Stomach (tissue), 9 donors: ENCODE measurements around the gene FBXO41. TPM values are rescaled to one million over a fixed set of nuclear protein-coding genes. Genes with fewer than 3 reads are reported as not detected.

Experiments
- DNase-seq, 2 donors: peaks; one replicate each; pipeline versions ENCODE4 v3.0.0 to v3.0.0-alpha.2; 2013 to 2019
- H3K27ac ChIP-seq, 5 donors: fragments of 200-600 bp in 4 of 5; sonication (generic) in 4 of 5; one replicate each; pipeline ENCODE4 v1.5.1; 2013 to 2019; ENCODE audit warnings: mild to moderate bottlenecking in 1 of 5, moderate library complexity in 1 of 5
- H3K27me3 ChIP-seq, 3 donors: fragments of 200-600 bp; sonication (generic); one replicate each; pipeline ENCODE4 v1.5.1; 2017 to 2019; ENCODE audit warnings: mixed run types in 1 of 3
- H3K36me3 ChIP-seq, 4 donors: fragments of 200-600 bp; sonication (generic); 1 replicate in 3 of 4; 2 replicates in 1 of 4; pipeline ENCODE4 v1.5.1; 2016 to 2019
- H3K4me1 ChIP-seq, 4 donors: fragments of 200-600 bp; sonication (generic); one replicate each; pipeline ENCODE4 v1.5.1; 2016 to 2019
- H3K4me3 ChIP-seq, 4 donors: fragments of 200-600 bp; sonication (generic) in 3 of 4; one replicate each; pipeline ENCODE4 v1.5.1; 2016 to 2019; ENCODE audit warnings: mild to moderate bottlenecking in 1 of 4
- H3K9me3 ChIP-seq, 4 donors: fragments of 200-600 bp; sonication (generic); one replicate each; pipeline ENCODE4 v1.5.1; 2016 to 2019
- EP300 ChIP-seq: sonication (generic); formaldehyde crosslinking; IDR thresholded peaks from one replicate; pipeline ENCODE4 v1.6.1; 2017; ENCODE audit warnings: antibody characterized with exemption
- POLR2A ChIP-seq, 4 donors: fragments of 450-650 bp; IDR thresholded peaks; one replicate each; pipeline ENCODE4 v1.6.1; 2016; ENCODE audit warnings: antibody characterized with exemption in 4 of 4, control low read depth in 2 of 4, mild to moderate bottlenecking in 1 of 4, moderate library complexity in 1 of 4
- POLR2AphosphoS5 ChIP-seq, 3 donors: sonication (generic); formaldehyde crosslinking; IDR thresholded peaks; one replicate each; pipeline ENCODE4 v1.6.1; 2016; ENCODE audit warnings: antibody characterized with exemption in 3 of 3
- WGBS, 5 donors: extraction: QIAGEN DNeasy Blood & Tissue Kit in 3 of 5; methylation state at CpG; one replicate each; pipeline versions ENCODE4 v1.1.5 to v1.1.7; 2013 to 2018; 5-methylcytosine and 5-hydroxymethylcytosine counted together
- intact Hi-C: fragments of 100-400 bp; cut with DNase I; formaldehyde crosslinking; loops from one replicate; pipeline ENCODE4 v1.15.1; 2023; ENCODE audit warnings: low total_unique reads
- polyA plus RNA-seq, 3 donors: library from polyadenylated mRNA; stranded (reverse); fragments of 200-250 nt; gene quantifications; one replicate each; pipeline ENCODE4 v1.2.3, GENCODE V29; 2013
- total RNA-seq, 5 donors: library from RNA; depleted of rRNA; stranded (reverse); fragments of >200 nt; gene quantifications; one replicate each; pipeline versions ENCODE4 v1.1.0 to v1.2.3, GENCODE V29; 2014 to 2016
- TF ChIP-seq, protein P1 (sequence below), 7 experiments: fragments of 450-650 bp in 4 of 7; fragments of 200-600 bp in 3 of 7; sonication (generic) in 3 of 7; IDR thresholded peaks; one replicate each; pipeline ENCODE4 v1.5.1; 2016 to 2019; ENCODE audit warnings: antibody characterized with exemption in 7 of 7, control low read depth in 2 of 7, mild to moderate bottlenecking in 1 of 7
- donor health status: healthy with polysubstance abuse.
- donor health status: Bipolar disorder and iron deficiency.
- donor health status: healthy.

Gene FBXO41
- total and polyA plus RNA-seq, 8 donors = 0.55 to 16.8 (median 2.6) TPM

DNA sequence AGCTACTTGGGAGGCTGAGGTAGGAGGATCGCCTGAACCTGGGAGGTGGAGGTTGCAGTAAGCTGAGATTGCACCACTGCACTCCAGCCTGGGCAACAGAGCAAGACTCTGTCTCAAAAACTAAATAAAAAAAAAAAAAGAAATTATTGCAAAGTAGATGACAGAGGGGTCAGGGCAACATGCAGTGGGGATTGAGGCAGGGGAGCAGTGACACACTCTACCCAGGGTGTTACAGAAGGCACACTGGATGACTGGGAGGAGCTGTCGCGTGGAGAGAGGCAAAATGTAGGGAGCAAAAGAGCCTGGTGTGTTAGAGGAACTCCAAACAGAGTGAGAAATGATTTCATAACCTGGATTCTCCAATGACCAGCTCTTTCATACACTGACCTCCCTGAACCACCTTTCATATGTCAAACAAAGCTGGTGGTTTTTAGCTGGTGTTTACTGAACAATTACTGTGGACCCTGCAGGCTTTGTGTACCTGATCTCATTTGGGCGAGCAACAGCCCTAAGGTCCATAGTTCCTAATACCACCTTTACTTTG, 22.1 kb downstream of the FBXO41 start:
- Histone ChIP-seq H3K4me3 (no peak overlapping the region), H3K27ac (no peak overlapping the region), H3K9me3 (no peaks in the 10 kb centered on the region), H3K4me1 (no peaks in the 10 kb centered on the region), H3K36me3 (peaks cover 0 to 11% (median 7%) of the 10 kb centered on the region in 4 donors), H3K27me3 (peaks cover 0 to 15% (median 0%) of the 10 kb centered on the region in 3 donors)
- 82 to 98% (median 90%) methylated on average over 4 of the region's 4 CpGs for WGBS, 5 donors
- intact Hi-C loops = no loop called here
- DNase-seq = no peak
- TF ChIP-seq POLR2A (IDR thresholded peaks at IDR 0.05) = no peak
- TF ChIP-seq POLR2AphosphoS5 (IDR thresholded peaks at IDR 0.05) = no peak
- TF ChIP-seq, protein P1, sequence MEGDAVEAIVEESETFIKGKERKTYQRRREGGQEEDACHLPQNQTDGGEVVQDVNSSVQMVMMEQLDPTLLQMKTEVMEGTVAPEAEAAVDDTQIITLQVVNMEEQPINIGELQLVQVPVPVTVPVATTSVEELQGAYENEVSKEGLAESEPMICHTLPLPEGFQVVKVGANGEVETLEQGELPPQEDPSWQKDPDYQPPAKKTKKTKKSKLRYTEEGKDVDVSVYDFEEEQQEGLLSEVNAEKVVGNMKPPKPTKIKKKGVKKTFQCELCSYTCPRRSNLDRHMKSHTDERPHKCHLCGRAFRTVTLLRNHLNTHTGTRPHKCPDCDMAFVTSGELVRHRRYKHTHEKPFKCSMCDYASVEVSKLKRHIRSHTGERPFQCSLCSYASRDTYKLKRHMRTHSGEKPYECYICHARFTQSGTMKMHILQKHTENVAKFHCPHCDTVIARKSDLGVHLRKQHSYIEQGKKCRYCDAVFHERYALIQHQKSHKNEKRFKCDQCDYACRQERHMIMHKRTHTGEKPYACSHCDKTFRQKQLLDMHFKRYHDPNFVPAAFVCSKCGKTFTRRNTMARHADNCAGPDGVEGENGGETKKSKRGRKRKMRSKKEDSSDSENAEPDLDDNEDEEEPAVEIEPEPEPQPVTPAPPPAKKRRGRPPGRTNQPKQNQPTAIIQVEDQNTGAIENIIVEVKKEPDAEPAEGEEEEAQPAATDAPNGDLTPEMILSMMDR (IDR thresholded peaks at IDR 0.05) = no peak
- no peak for TF ChIP-seq EP300

DNA sequence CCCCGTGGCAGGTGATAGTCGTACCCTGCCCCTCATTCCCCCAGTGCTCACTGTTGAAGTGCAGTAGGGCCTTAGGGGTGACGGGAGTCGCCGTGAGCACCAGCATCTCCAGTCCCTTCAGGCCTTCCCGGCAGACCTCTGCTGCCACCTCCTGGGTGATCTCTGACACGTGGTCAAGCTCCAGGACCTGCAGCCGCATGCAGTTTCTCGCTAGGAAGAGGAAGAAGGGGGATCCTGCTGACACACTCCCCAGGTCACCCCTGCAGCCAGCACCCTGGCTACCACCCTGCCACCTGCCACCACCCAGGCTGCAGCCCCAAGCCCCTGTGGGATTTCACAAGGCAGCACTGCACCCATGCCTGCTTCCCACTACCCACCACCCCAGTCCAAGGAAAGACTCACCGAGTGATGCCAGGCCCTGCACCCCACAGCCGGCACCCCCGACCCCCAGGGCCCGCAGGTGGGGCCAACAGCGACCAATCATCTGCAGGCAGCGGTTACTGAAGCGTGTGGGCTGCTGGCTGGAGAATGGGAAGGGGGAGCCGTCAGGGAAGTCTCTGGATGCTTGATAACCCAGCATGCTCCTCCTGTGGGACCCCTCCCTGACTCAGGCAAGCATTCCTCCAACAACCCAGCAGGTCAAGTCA, 23.8 kb downstream of the FBXO41 start:
- Histone ChIP-seq H3K4me1 (no peaks in the 10 kb centered on the region), H3K36me3 (peaks cover 0 to 11% (median 7%) of the 10 kb centered on the region in 4 donors), H3K27me3 (peaks cover 0 to 3% (median 0%) of the 10 kb centered on the region in 3 donors), H3K9me3 (no peaks in the 10 kb centered on the region), H3K27ac (no peak overlapping the region), H3K4me3 (no peak overlapping the region)
- DNase-seq = peak; percentile 52 to 74
- no peak for TF ChIP-seq POLR2AphosphoS5 (IDR thresholded peaks at IDR 0.05)
- no peak for TF ChIP-seq POLR2A (IDR thresholded peaks at IDR 0.05)
- TF ChIP-seq, protein P1 (IDR thresholded peaks at IDR 0.05) = peak in 2 of 7 experiments; percentile 12 to 15
- no peak for TF ChIP-seq EP300
- intact Hi-C loops = no loop called here
- 20 to 36% (median 30%) methylated on average over 8 to 17 of the region's 17 CpGs for WGBS, 5 donors

DNA sequence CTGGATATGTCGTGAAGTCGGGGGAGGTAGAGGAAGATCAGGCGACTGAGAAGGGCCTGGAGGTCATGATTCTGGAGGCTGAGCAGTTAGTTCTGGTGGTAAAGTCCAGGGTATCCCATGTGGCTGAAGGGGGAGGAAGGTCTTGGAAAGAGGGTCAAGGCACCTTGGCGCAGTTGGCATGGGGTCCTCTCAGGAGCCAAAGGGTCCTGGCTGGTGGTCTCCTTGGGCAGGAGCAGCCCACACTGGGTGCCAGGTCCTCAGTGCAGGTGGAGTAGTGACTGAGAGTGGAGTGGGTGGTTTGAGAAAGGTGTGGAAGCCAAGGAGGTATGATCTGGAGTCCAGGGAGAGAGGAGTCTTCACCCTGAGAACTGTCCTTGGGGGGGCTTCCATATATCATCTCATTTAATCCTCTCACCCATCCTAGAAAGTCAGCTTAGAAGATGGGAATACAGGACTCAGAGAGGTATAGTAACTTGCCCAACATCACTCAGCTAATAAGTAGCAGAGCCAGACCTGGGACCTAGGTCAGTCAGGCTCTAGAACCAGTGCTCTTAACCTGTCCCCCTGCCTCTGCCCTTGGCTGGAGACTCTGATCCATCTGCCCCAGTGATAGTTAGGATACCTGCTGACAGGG, 24.5 kb downstream of the FBXO41 start:
- Histone ChIP-seq H3K27me3 (no peaks in the 10 kb centered on the region), H3K9me3 (no peaks in the 10 kb centered on the region), H3K4me1 (no peaks in the 10 kb centered on the region), H3K4me3 (no peak overlapping the region), H3K27ac (no peak overlapping the region), H3K36me3 (peaks cover 0 to 15% (median 9%) of the 10 kb centered on the region in 4 donors)
- WGBS, 5 donors = 81 to 92% (median 84%) methylated on average over 4 of the region's 4 CpGs
- intact Hi-C loops = no loop called here
- DNase-seq = no peak
- TF ChIP-seq EP300 (no peak), POLR2A (IDR thresholded peaks at IDR 0.05) (no peak), POLR2AphosphoS5 (IDR thresholded peaks at IDR 0.05) (no peak)
- TF ChIP-seq, protein P1 (IDR thresholded peaks at IDR 0.05) = no peak

DNA sequence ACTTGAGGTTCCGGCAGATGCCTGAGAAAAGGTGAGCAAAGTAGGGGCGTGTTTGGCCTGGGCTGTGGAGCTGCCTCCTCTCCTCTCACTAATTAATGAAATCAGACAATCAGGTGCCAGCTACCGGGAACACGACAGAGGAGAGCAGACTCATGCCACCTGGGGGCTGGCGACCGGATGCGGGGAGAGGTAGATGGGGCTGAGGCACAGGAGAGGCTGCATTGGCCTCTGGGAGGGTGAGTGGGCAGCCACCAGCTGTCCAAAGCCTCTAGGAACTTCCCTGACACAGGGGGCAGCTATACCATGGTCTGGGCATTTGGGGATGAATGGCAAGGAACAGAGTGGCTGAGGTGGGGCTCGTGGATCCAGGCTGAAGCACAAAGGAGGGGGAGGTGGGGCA, 25.0 kb downstream of the FBXO41 start:
- Histone ChIP-seq H3K36me3 (peaks cover 0 to 21% (median 14%) of the 10 kb centered on the region in 4 donors), H3K27ac (no peak overlapping the region), H3K4me1 (no peaks in the 10 kb centered on the region), H3K4me3 (no peak overlapping the region), H3K27me3 (no peaks in the 10 kb centered on the region), H3K9me3 (no peaks in the 10 kb centered on the region)
- no peak for DNase-seq
- WGBS, 5 donors = 87 to 95% (median 89%) methylated on average over 8 of the region's 8 CpGs
- TF ChIP-seq POLR2AphosphoS5 (IDR thresholded peaks at IDR 0.05) (no peak), EP300 (no peak), POLR2A (IDR thresholded peaks at IDR 0.05) (no peak)
- TF ChIP-seq, protein P1 (IDR thresholded peaks at IDR 0.05) = no peak
- intact Hi-C loops = no loop called here
